WTC11 (cell line): ENCODE measurements around the gene SPATA18. TPM values are rescaled to one million over a fixed set of nuclear protein-coding genes. Genes with fewer than 3 reads are reported as not detected.

Source experiments
- ATAC-seq: fragments of 200-7000 bp; cut with Tn5 transposase; 2 replicates; pipeline ENCODE4 v1.10.0; 2021; ENCODE audit warnings: mild to moderate bottlenecking, moderate library complexity
- CTCF ChIA-PET: fragments of 300-600 bp; sonication (Branson Sonifier 250); formaldehyde crosslinking; loops from one replicate; lab custom pipeline; 2021; ENCODE audit warnings: antibody characterized with exemption; lab: Charles Lee
- POLR2A ChIA-PET: fragments of 350-600 bp; sonication (Branson Sonifier 250); formaldehyde crosslinking; loops from one replicate; lab custom pipeline; 2021; ENCODE audit warnings: antibody characterized with exemption; lab: Charles Lee
- DNase-seq: peaks from one replicate; pipeline ENCODE4 v3.0.0; 2021; ENCODE audit warnings: low spot score
- H3K27ac Mint-ChIP-seq: 2 replicates; pipeline ENCODE4 v1.8.0; 2021; ENCODE audit warnings: mixed read lengths
- H3K27me3 Mint-ChIP-seq: 2 replicates; pipeline ENCODE4 v1.8.0; 2021; ENCODE audit warnings: low read depth, mild to moderate bottlenecking, moderate library complexity, mixed read lengths
- H3K36me3 Mint-ChIP-seq: 2 replicates; pipeline ENCODE4 v1.8.0; 2021; ENCODE audit warnings: mixed read lengths
- H3K4me1 Mint-ChIP-seq: 2 replicates; pipeline ENCODE4 v1.8.0; 2022; ENCODE audit warnings: mixed read lengths
- H3K4me3 Mint-ChIP-seq: 2 replicates; pipeline ENCODE4 v1.8.0; 2021; ENCODE audit warnings: mild to moderate bottlenecking, moderate library complexity, mixed read lengths
- H3K9me3 Mint-ChIP-seq: 2 replicates; pipeline ENCODE4 v1.8.0; 2021; ENCODE audit warnings: mixed read lengths
- E2F5 ChIP-seq: sonication (generic); formaldehyde crosslinking; IDR thresholded peaks from 2 replicates; pipeline ENCODE4 v1.8.1; 2022; ENCODE audit warnings: mild to moderate bottlenecking, moderate library complexity, missing genetic modification reagents
- GTF2I ChIP-seq: fragments of 250-450 bp; sonication (Bioruptor Pico); conservative IDR thresholded peaks from 2 replicates; pipeline ENCODE4 v1.4.0; 2021; ENCODE audit warnings: mild to moderate bottlenecking
- HMGXB4 ChIP-seq: sonication (generic); formaldehyde crosslinking; IDR thresholded peaks from 2 replicates; pipeline ENCODE4 v1.8.1; 2023; ENCODE audit warnings: mild to moderate bottlenecking, moderate library complexity, missing genetic modification reagents
- MYBL2 ChIP-seq: sonication (generic); formaldehyde crosslinking; IDR thresholded peaks from 2 replicates; pipeline ENCODE4 v1.8.1; 2023; ENCODE audit warnings: mild to moderate bottlenecking, moderate library complexity, missing genetic modification reagents
- NFATC4 ChIP-seq: fragments of 250-450 bp; sonication (Bioruptor Pico); IDR thresholded peaks from 2 replicates; pipeline ENCODE4 v1.9.0; 2021; ENCODE audit warnings: mild to moderate bottlenecking
- NR2C2 ChIP-seq: sonication (generic); formaldehyde crosslinking; IDR thresholded peaks from 2 replicates; pipeline ENCODE4 v1.8.0; 2022; ENCODE audit warnings: mild to moderate bottlenecking, missing genetic modification reagents
- OVOL2 ChIP-seq: fragments of 250-450 bp; sonication (Bioruptor Pico); IDR thresholded peaks from 2 replicates; pipeline ENCODE4 v1.9.0; 2021; ENCODE audit warnings: mild to moderate bottlenecking, borderline replicate concordance
- PREB ChIP-seq: sonication (generic); formaldehyde crosslinking; IDR thresholded peaks from 2 replicates; pipeline ENCODE4 v1.8.1; 2022; ENCODE audit warnings: mild to moderate bottlenecking, missing genetic modification reagents, moderate library complexity, borderline replicate concordance
- SMAD3 ChIP-seq: sonication (generic); formaldehyde crosslinking; IDR thresholded peaks from 2 replicates; pipeline ENCODE4 v1.8.0; 2022; ENCODE audit warnings: missing genetic modification reagents, mild to moderate bottlenecking, borderline replicate concordance
- SOX15 ChIP-seq: fragments of 250-450 bp; sonication (Bioruptor Pico); IDR thresholded peaks from 2 replicates; pipeline ENCODE4 v1.9.0; 2021; ENCODE audit warnings: mild to moderate bottlenecking
- SP1 ChIP-seq: sonication (generic); formaldehyde crosslinking; conservative IDR thresholded peaks from 2 replicates; pipeline ENCODE4 v1.8.1; 2022; ENCODE audit warnings: missing genetic modification reagents
- ZBTB21 ChIP-seq: sonication (generic); formaldehyde crosslinking; IDR thresholded peaks from 2 replicates; pipeline ENCODE4 v1.8.1; 2023; ENCODE audit warnings: mild to moderate bottlenecking, missing genetic modification reagents, borderline replicate concordance
- ZNF219 ChIP-seq: sonication (generic); formaldehyde crosslinking; IDR thresholded peaks from 2 replicates; pipeline ENCODE4 v1.8.0; 2023; ENCODE audit warnings: missing genetic modification reagents, mild to moderate bottlenecking, borderline replicate concordance
- ZNF317 ChIP-seq: sonication (generic); formaldehyde crosslinking; IDR thresholded peaks from 2 replicates; pipeline ENCODE4 v1.8.1; 2023; ENCODE audit warnings: low read depth, mild to moderate bottlenecking, moderate library complexity, missing genetic modification reagents, borderline replicate concordance
- ZNF416 ChIP-seq: fragments of 250-450 bp; sonication (Bioruptor Pico); IDR thresholded peaks from 2 replicates; pipeline ENCODE4 v1.9.0; 2021; ENCODE audit warnings: mild to moderate bottlenecking, inconsistent platforms
- total RNA-seq: library from RNA; stranded (reverse); gene quantifications from 3 replicates; pipeline ENCODE4 v1.2.3, GENCODE V29; 2021
- TF ChIP-seq, protein P1 (sequence below): sonication (generic); formaldehyde crosslinking; IDR thresholded peaks from 2 replicates; pipeline ENCODE4 v1.8.1; 2023; ENCODE audit warnings: mild to moderate bottlenecking, missing genetic modification reagents, moderate library complexity
- TF ChIP-seq, protein P2 (sequence below): sonication (generic); formaldehyde crosslinking; IDR thresholded peaks from 2 replicates; pipeline ENCODE4 v1.8.1; 2023; ENCODE audit warnings: mild to moderate bottlenecking, missing genetic modification reagents

SPATA18 gene
- total RNA-seq, 1 experiment from 2014 or later, result 6.6 TPM

- ChIA-PET CTCF (no interaction called here), POLR2A (no interaction called here)
- TF ChIP-seq E2F5 (CRISPR knock-in tag), result no peak
- Mint-ChIP-seq H3K27me3 (no peaks in the 10 kb centered on the region), H3K27ac (no peak overlapping the region), H3K4me1 (peaks cover 13% of the 10 kb centered on the region), H3K9me3 (no peaks in the 10 kb centered on the region), H3K4me3 (no peak overlapping the region), H3K36me3 (no peaks in the 10 kb centered on the region)
- ATAC-seq, result no peak
- no peak for DNase-seq
Observed at GRCh38 chr4:52010986-52011385, 40.1 kb upstream of the SPATA18 start.

- no peaks in the 10 kb centered on the region for H3K27me3 Mint-ChIP-seq
- ChIA-PET CTCF (interaction anchor here (1.2 kb wide), 1 partner anchor 127 kb away, joined by 3 read pairs; no protein-coding TSS in a partner anchor), POLR2A (no interaction called here)
- H3K4me1 Mint-ChIP-seq, result peaks cover 10% of the 10 kb centered on the region
- ATAC-seq (no peak), DNase-seq (no peak)
- no peak overlapping the region for H3K4me3 Mint-ChIP-seq
- H3K27ac Mint-ChIP-seq, result no peak overlapping the region
- no peaks in the 10 kb centered on the region for H3K36me3 Mint-ChIP-seq
- H3K9me3 Mint-ChIP-seq, result no peaks in the 10 kb centered on the region
- no peak for TF ChIP-seq NR2C2 (CRISPR knock-in tag)
- TF ChIP-seq SMAD3 (CRISPR knock-in tag), result no peak
- TF ChIP-seq OVOL2 (CRISPR knock-in tag), result no peak
- TF ChIP-seq MYBL2 (CRISPR knock-in tag), result no peak
- TF ChIP-seq HMGXB4, result no peak
- no peak for TF ChIP-seq ZNF416 (CRISPR knock-in tag)
- TF ChIP-seq GTF2I (CRISPR knock-in tag), result no peak
- no peak for TF ChIP-seq SP1 (CRISPR knock-in tag)
- TF ChIP-seq ZNF317 (CRISPR knock-in tag), result no peak
- TF ChIP-seq, protein P1, sequence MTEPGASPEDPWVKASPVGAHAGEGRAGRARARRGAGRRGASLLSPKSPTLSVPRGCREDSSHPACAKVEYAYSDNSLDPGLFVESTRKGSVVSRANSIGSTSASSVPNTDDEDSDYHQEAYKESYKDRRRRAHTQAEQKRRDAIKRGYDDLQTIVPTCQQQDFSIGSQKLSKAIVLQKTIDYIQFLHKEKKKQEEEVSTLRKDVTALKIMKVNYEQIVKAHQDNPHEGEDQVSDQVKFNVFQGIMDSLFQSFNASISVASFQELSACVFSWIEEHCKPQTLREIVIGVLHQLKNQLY (CRISPR knock-in tag), result no peak
- no peak for TF ChIP-seq SOX15 (CRISPR knock-in tag)
- TF ChIP-seq, protein P2, sequence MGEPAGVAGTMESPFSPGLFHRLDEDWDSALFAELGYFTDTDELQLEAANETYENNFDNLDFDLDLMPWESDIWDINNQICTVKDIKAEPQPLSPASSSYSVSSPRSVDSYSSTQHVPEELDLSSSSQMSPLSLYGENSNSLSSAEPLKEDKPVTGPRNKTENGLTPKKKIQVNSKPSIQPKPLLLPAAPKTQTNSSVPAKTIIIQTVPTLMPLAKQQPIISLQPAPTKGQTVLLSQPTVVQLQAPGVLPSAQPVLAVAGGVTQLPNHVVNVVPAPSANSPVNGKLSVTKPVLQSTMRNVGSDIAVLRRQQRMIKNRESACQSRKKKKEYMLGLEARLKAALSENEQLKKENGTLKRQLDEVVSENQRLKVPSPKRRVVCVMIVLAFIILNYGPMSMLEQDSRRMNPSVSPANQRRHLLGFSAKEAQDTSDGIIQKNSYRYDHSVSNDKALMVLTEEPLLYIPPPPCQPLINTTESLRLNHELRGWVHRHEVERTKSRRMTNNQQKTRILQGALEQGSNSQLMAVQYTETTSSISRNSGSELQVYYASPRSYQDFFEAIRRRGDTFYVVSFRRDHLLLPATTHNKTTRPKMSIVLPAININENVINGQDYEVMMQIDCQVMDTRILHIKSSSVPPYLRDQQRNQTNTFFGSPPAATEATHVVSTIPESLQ (CRISPR knock-in tag), result no peak
Observed at GRCh38 chr4:52012651-52013050, 38.5 kb upstream of the SPATA18 start.

- ChIA-PET POLR2A (no interaction called here), CTCF (interaction anchor here (0.8 to 1.5 kb wide), 8 partner anchors 16 to 179 kb away, joined by 3 to 8 read pairs (median 5); partner anchors contain the start of gene DCUN1D4)
- no peak; the same call in 1 of the 2 replicates for ATAC-seq
- Mint-ChIP-seq H3K4me1 (peaks cover 7% of the 10 kb centered on the region; the same call in 1 of the 2 replicates), H3K36me3 (no peaks in the 10 kb centered on the region), H3K27ac (no peak overlapping the region), H3K9me3 (no peaks in the 10 kb centered on the region), H3K4me3 (no peak overlapping the region), H3K27me3 (no peaks in the 10 kb centered on the region)
- TF ChIP-seq MYBL2 (CRISPR knock-in tag), result no peak
- TF ChIP-seq HMGXB4, result no peak
- no peak for TF ChIP-seq ZNF416 (CRISPR knock-in tag)
- no peak for TF ChIP-seq PREB
- TF ChIP-seq ZBTB21, result no peak
- TF ChIP-seq ZNF219 (CRISPR knock-in tag), result no peak
- no peak for TF ChIP-seq NFATC4
- TF ChIP-seq SP1 (CRISPR knock-in tag), result no peak
- no peak for DNase-seq
Observed at GRCh38 chr4:52014903-52015302, 36.2 kb upstream of the SPATA18 start.
